ENCODE data around the gene TUBGCP5.

The TUBGCP5 gene

GRCh38 chr15:22978691-22979237 is 60.6 kb downstream of the TUBGCP5 start:
- no peak for DNase-seq (ENCODE audit: low read depth in 2 of 2)

- no peak for DNase-seq (ENCODE audit: low read depth in 2 of 2)
Measured at GRCh38 chr15:22974745-22975144, 64.6 kb downstream of the TUBGCP5 start.

GRCh38 chr15:22973987-22974386 is 65.4 kb downstream of the TUBGCP5 start:
- DNase-seq (ENCODE audit: low read depth in 2 of 2): no peak

- DNase-seq (ENCODE audit: low read depth in 2 of 2): no peak
Measured at GRCh38 chr15:22973286-22973685, 66.1 kb downstream of the TUBGCP5 start.

GRCh38 chr15:22969489-22969888 is 69.9 kb downstream of the TUBGCP5 start:
- DNase-seq (ENCODE audit: low read depth in 2 of 2): no peak

DNA sequence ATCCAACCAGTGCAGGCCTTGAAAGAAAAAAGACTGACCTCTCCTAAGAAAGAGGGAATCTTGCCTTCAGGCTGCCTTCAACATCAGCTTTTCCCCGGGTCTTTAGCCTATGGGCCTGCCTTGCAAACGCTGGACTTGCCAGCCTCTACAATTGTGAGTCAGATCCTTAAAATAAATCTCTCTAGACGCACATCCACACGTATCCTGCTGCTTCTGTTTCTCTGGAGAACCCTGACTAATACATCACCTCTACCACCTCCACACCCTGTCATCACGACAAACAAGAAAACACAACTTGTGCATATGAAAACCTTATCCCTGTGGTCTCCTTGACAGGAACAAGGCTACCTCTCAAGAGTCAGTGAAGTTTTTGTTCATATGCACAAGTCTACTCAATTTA is 71.0 kb downstream of the TUBGCP5 start:
- no peak for DNase-seq (ENCODE audit: low read depth in 2 of 2)

DNA sequence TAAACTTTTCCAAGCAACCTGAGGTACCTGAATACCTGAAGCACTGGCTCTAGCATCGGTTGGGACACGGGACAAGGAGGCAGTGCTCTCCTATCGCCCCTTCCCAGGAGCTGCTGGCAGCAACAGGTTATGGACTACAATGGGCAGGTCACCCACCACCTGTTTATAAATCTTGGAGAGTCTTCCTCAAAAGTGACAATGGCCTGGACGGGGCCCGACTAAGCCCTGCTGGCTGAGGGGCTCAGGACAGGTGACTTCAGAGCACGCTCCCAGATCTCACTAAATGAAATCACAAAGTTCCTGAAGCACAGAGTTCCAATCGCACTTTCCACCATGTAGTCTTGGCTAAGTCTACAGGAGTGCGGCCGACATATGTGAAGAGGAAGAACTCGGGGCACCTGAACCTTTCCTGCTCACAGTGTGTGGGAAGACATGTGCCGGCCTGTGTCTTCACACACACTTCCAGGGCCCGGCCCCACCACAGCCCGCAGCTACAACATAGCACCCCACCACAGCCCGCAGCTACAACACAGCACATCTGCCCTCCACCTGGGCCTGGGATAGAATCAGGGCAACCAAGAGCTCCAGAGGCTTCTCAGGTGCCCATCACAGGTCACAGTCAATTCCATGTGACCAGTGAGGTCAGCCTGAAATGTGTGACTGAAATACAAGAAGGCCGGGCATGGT is 72.1 kb downstream of the TUBGCP5 start:
- DNase-seq (ENCODE audit: low read depth in 2 of 2): no peak

DNA sequence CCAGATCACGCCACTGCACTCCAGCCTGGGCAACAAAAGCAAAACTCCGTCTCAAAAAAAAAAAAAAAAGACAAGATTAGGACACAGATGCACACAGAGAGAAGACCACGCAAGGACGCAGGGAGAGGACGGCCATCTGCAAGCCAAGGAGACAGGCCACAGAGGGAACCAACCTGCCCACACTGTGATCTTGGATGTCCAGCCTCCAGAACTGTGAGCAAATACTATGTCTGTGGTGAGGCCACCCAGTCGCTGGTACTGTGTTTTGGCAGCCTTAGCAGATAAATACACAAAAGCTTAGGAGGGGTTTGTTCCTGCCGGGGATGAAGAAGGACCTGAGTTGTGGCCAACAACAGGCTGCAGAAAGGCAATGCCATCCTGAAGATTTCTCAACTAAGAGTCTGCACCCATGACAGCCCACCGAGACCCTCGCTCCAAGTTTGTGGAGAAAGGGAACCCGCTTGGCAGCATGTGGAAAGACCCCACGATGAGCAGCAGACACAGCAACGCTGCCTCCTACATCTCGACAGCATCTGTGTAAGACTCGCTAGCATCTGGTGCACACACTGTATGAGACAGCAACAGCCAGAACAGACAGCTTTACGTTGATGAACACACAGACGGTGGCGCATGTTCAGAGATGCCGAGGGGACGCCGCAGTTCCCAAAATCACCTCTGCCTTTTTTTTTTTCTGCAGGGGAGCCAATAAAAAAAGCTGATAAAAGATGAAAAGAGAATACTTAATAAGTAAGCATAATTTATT is 72.9 kb downstream of the TUBGCP5 start:
- DNase-seq (ENCODE audit: low read depth in 2 of 2): no peak

- DNase-seq (ENCODE audit: low read depth in 2 of 2): no peak
Measured at GRCh38 chr15:22963641-22964040, 75.7 kb downstream of the TUBGCP5 start.

GRCh38 chr15:22962611-22963010 is 76.8 kb downstream of the TUBGCP5 start:
- DNase-seq (ENCODE audit: low read depth in 2 of 2): no peak

DNA sequence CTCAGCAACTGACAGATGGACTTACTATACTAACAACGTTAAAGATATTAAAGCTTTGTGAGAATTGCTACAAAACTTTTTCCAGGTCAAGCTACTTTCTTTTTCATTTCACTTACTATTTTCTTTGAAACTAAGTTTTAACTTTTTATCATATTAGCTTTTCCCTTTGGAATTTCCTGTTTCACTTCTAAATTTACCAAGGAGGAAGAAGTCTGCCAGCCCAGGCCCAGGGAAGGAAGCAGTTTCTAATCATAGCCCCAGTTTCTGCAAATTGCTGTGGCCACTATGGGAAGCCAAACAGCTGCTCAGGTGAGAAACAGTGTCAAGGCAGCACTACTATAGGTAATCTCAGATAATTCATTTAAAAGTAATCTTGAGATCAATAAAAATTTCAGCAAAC is 77.6 kb downstream of the TUBGCP5 start:
- no peak for DNase-seq (ENCODE audit: low read depth in 2 of 2)

DNA sequence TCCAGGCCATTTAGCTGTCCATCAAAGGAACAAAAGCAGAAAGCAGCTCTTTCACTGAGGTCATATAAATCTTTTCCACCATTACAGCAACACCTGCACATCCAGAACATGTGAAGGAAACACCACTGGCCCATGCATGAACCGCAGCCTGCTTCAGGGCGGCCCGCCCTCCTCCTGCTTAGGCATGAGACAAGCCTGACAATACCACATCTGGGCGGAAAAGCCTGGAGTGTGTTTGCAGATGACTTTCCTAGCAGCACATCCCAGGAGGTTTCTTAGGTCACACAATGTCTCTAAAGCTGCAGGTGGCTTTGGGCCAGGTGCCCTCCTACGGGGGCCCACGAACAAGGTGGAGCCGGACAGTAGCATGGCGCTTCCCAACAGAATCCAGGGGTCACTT is 78.8 kb downstream of the TUBGCP5 start:
- DNase-seq (ENCODE audit: low read depth in 2 of 2): no peak

DNA sequence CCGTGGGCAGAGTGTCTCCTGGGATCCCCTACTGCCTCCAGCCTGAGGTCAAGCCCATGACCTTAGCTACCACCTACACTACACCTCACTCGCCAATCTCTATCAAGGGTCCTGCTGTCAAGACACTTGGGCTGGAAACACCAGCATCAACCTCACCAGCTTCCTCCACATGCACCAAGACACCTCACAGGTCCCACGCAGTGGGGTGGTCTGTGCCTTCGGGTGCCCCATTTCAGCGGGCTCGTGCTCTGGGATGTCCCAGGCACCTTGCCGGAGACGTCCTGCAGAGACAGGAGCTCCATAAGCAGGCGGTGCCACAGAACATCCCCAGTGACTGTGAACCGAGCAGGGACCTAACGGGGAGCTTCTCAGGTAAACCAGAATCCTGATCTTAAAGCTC is 79.2 kb downstream of the TUBGCP5 start:
- no peak for DNase-seq (ENCODE audit: low read depth in 2 of 2)

DNA sequence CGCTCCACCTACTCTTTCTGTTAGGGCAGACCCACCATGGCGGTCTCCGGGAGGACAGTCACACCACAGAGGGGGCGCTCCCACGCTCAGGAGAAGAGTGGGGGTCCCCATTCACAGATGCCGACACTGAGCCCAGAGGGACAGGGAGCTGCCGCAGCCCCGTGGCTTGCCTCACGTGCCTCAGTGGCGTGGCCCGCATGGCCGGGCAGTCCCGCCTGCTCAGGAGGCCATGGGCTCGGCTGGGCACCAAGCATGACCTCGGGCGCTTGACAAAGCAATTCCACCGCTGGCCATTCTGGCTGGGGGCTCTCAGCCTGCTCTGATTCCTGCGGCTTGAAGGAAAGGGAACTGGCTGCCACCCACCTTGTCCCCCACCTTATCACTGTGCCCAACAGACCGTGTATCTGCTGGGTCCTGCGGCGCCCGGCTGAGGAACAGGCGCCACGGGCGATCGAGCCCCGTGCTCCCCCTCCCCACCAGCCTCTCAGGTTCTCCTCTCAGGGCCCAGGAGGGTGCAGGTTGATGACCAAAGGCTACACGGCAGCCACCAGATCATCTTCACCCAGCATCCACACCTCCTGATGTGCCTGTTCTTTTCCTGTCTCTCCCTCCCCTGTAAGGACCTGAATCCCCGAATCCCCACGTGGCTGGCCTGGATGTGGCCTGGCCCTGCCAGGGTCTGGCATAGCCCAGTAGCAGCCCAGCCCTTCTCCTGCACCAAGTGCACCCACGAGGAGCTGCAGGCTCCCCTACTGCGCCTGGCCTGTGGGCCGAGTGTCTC is 79.9 kb downstream of the TUBGCP5 start:
- DNase-seq (ENCODE audit: low read depth in 2 of 2): no peak

- DNase-seq (ENCODE audit: low read depth in 2 of 2): no peak
Measured at GRCh38 chr15:22958487-22959280, 80.7 kb downstream of the TUBGCP5 start.

DNA sequence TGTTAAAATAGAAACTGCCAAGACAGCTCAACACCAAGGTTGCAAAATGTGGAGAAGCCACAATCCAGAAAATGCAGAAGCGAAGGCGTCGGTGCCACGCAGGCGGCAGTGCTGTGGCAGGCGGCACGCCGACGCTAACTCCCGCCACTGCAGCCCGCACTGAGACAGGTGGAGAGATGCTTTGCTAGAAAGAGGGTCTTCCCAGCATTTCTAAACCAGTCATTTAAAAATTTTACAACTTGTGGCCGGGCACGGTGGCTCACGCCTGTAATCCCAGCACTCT is 82.5 kb downstream of the TUBGCP5 start:
- no peak for DNase-seq (ENCODE audit: low read depth in 2 of 2)

- no peak for DNase-seq (ENCODE audit: low read depth in 2 of 2)
Measured at GRCh38 chr15:22956257-22956977, 83.0 kb downstream of the TUBGCP5 start.

GRCh38 chr15:22955544-22956119 is 83.7 kb downstream of the TUBGCP5 start:
- no peak for DNase-seq (ENCODE audit: low read depth in 2 of 2)

- no peak for DNase-seq (ENCODE audit: low read depth in 2 of 2)
Measured at GRCh38 chr15:22954798-22955543, 84.4 kb downstream of the TUBGCP5 start.

- DNase-seq (ENCODE audit: low read depth in 2 of 2): no peak
Measured at GRCh38 chr15:22954326-22954725, 85.0 kb downstream of the TUBGCP5 start.
